Subcutaneous adipose tissue (tissue), 4 donors: Measurements from ENCODE around the gene SENP6. TPM values are rescaled to one million over a fixed set of nuclear protein-coding genes. Genes with fewer than 3 reads are reported as not detected.

Experiments
- total RNA-seq, 4 donors: library from RNA; depleted of rRNA; stranded (reverse); fragments of >200 nt; gene quantifications; one replicate each; pipeline ENCODE4 v1.1.0, GENCODE V29; 2016
- TF ChIP-seq, protein P1 (sequence below): fragments of 450-650 bp; IDR thresholded peaks from one replicate; pipeline ENCODE4 v1.5.1; 2016; ENCODE audit warnings: low read depth, mild to moderate bottlenecking, control low read depth, antibody characterized with exemption, moderate library complexity

The SENP6 gene
- 100 to 1,000 TPM; 100 to 177 (median 105) TPM for total RNA-seq

DNA sequence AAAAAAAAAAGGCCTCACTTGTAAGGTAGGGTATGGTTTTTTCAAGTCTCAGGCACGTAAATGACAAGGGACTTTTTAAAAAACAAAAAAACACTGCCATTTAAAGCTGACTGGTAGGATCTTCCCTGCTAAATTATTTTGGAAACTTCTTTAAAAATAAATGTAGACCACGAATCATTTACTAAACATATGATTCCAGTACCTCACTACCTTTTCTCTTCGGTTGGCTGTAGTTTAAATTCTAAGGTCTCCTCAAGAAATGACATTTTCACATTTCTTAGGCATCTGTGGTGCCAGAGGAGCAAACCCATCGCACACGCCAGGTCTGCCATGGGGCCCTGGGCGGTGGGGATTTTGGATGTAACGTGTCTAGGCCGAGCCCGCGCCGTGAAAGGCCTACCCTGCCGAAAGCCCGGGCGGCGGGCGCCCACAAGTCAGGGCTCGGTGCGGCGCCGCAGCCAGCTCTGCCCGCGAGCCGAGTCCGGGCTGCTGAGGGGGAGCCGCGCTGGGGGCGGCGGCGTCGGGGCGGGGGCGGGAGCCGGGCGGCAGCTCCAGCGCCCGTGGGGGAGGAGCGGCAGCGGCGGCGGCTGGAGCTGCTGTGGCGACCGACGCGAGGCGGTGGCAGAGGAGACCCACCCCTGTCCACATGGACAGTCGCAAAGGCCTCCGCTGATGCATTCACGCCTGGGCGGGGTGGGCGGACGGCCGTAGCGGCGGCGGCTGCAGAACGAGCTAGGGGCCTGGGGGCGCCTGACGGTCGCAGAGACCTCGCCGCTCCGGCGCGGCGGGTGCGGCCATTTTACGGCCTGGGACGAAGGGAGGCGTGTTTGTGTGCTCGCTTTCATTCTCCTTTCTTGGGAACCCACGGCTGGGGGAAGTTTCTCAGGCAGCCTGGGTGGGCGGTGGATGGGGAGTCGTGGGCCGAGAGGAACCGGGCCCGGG, at the start of gene SENP6:
TSS of gene SENP6 (plus strand) at position 577 of the 942 bp plus-strand sequence. CDS start 645 bp downstream, outside the sequence.
- TF ChIP-seq, protein P1, sequence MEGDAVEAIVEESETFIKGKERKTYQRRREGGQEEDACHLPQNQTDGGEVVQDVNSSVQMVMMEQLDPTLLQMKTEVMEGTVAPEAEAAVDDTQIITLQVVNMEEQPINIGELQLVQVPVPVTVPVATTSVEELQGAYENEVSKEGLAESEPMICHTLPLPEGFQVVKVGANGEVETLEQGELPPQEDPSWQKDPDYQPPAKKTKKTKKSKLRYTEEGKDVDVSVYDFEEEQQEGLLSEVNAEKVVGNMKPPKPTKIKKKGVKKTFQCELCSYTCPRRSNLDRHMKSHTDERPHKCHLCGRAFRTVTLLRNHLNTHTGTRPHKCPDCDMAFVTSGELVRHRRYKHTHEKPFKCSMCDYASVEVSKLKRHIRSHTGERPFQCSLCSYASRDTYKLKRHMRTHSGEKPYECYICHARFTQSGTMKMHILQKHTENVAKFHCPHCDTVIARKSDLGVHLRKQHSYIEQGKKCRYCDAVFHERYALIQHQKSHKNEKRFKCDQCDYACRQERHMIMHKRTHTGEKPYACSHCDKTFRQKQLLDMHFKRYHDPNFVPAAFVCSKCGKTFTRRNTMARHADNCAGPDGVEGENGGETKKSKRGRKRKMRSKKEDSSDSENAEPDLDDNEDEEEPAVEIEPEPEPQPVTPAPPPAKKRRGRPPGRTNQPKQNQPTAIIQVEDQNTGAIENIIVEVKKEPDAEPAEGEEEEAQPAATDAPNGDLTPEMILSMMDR = no peak

- TF ChIP-seq, protein P1 = no peak
These were observed 45.4 kb upstream of the SENP6 start for GRCh38 chr6:75556240-75556639.

DNA sequence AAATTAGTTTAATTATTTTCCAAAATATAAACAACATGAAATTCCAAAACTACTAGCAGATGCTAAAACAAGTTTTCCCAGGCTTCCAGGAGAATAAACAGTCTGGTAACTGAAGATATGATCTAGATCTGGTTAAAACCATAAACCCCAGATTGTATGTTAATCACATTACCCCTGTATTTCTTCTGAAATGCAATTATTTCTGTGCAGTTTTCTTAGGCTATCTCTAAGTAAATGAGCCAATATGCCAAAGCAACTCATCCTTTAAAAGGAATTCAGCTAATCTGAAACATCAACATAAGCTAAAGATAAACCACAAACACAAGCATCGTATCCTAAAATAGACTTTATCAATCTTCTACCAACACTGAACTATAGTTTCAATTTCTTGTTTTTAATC, 44.6 kb upstream of the SENP6 start:
- TF ChIP-seq, protein P1 = no peak

- TF ChIP-seq, protein P1 = no peak
These were observed 38.6 kb upstream of the SENP6 start for GRCh38 chr6:75563032-75563431.

DNA sequence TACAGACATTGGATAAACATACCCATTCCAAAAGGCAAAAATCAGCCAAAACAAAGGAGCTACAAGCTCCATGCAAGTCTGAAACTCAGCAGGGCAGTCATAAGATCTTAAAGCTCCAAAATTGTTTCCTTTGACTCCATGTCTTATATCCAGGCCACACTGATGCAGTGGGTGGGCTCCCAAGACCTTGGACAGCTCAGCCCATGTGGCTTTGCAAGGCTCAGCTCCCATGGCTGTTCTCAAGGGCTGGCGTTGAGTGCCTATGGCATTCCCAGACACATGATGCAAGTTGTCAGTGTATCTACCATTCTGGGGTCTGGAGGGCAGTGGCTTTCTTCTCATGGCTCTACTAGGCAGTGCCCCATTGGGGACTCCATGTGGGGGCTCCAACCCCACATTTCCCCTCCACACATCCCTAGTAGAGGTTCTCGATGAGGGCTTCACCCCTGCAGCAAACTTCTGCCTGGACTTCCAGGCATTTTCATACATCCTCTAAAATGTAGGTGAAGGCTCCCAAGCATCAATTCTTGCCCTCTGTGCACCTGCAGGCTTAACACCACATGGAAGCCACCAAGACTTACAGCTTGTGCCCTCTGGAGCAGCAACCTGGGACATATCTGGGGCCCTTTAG, 35.4 kb upstream of the SENP6 start:
- TF ChIP-seq, protein P1 = no peak

DNA sequence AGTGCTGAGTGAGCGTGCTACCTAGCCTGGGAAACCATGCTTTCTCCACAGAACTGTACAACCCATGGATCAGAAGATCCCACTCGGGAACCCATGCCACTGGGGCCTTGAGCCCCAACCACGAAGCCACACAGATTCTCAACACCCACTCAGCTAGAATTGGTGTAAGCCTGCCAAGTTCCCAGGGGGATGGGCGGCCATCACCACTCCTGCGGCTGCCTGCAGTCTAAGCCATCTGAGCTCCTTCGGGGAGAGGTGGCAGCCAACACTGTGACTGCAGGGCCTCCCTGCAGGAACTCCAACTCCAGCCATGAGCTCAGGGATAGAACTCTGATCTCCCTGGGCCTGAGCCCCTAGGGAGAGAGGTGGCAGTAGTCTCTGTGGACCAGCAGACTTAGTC, 33.6 kb upstream of the SENP6 start:
- TF ChIP-seq, protein P1 = no peak

GRCh38 chr6:75568965-75569364, 32.7 kb upstream of the SENP6 start:
- TF ChIP-seq, protein P1 = no peak
